ENCODE measurements around the gene PPBP.

PPBP gene

GRCh38 chr4:73988061-73988460 is at the start of gene PPBP:
Gene PPBP (minus strand): TSS chr4:73988190. CDS start chr4:73988103, 87 bp downstream.
- no peak for DNase-seq

GRCh38 chr4:74037076-74037955 is 49.3 kb upstream of the PPBP start:
- DNase-seq, result no peak

- no peak for DNase-seq
Measured at GRCh38 chr4:74033739-74034138, 45.7 kb upstream of the PPBP start.

- no peak for DNase-seq
Measured at GRCh38 chr4:74032064-74032463, 44.1 kb upstream of the PPBP start.

GRCh38 chr4:74031576-74031975 is 43.6 kb upstream of the PPBP start:
- DNase-seq, result no peak

- no peak for DNase-seq
Measured at GRCh38 chr4:74030285-74030684, 42.3 kb upstream of the PPBP start.

GRCh38 chr4:74028504-74028903 is 40.5 kb upstream of the PPBP start:
- no peak for DNase-seq

GRCh38 chr4:74023709-74024108 is 35.7 kb upstream of the PPBP start:
- no peak for DNase-seq

GRCh38 chr4:74021601-74022000 is 33.6 kb upstream of the PPBP start:
- no peak for DNase-seq

- DNase-seq, result no peak
Measured at GRCh38 chr4:74018771-74019170, 30.8 kb upstream of the PPBP start.

- no peak for DNase-seq
Measured at GRCh38 chr4:74018116-74018515, 30.1 kb upstream of the PPBP start.

GRCh38 chr4:74016068-74016467 is 28.1 kb upstream of the PPBP start:
- no peak for DNase-seq

- no peak for DNase-seq
Measured at GRCh38 chr4:74015126-74015780, 27.3 kb upstream of the PPBP start.

GRCh38 chr4:74014332-74014731 is 26.3 kb upstream of the PPBP start:
- DNase-seq, result no peak

GRCh38 chr4:74013264-74013663 is 25.3 kb upstream of the PPBP start:
- DNase-seq, result no peak

- DNase-seq, result no peak
Measured at GRCh38 chr4:74012130-74012529, 24.1 kb upstream of the PPBP start.

GRCh38 chr4:74009307-74009706 is 21.3 kb upstream of the PPBP start:
- no peak for DNase-seq

- no peak for DNase-seq
Measured at GRCh38 chr4:74006009-74006476, 18.1 kb upstream of the PPBP start.

GRCh38 chr4:74005528-74005927 is 17.5 kb upstream of the PPBP start:
- no peak for DNase-seq

GRCh38 chr4:74004668-74005067 is 16.7 kb upstream of the PPBP start:
- no peak for DNase-seq

- DNase-seq, result no peak
Measured at GRCh38 chr4:74000301-74000700, 12.3 kb upstream of the PPBP start.

- no peak for DNase-seq
Measured at GRCh38 chr4:73998040-73999011, 10.3 kb upstream of the PPBP start, which contains the start of gene CXCL5. Gene CXCL5 (minus strand): TSS chr4:73998677. CDS start chr4:73998581, 96 bp downstream.

GRCh38 chr4:73992050-73992449 is 4.1 kb upstream of the PPBP start:
- no peak for DNase-seq
